Activated naive CD4-positive, alpha-beta T cell (primary cell): ENCODE measurements around the gene FIBCD1.

Experiments used
- DNase-seq, 4 experiments: peaks; one replicate each; lab custom pipeline; 2025; lab: John Stamatoyannopoulos, UW

Gene FIBCD1

DNA sequence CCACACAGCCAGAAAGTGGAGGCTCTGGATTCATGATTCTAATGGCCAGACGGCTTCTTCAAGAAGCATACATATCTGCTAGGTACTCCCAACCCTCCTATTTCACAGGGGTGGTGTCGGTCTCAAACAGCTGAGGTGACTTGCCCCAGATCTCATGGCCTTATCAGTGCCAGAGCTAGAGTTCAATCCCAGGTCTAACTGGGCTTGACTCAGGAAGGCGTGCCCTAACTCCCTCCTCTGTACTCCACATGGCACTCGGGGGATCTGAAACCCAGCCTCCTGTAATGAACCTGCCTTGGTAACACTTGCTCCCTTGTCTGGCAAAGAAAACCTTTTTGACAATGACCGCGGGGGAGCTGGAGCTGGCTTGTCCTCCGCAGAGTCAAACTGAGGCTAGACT lies 44.5 kb downstream of the FIBCD1 start:
- no peak for DNase-seq

DNA sequence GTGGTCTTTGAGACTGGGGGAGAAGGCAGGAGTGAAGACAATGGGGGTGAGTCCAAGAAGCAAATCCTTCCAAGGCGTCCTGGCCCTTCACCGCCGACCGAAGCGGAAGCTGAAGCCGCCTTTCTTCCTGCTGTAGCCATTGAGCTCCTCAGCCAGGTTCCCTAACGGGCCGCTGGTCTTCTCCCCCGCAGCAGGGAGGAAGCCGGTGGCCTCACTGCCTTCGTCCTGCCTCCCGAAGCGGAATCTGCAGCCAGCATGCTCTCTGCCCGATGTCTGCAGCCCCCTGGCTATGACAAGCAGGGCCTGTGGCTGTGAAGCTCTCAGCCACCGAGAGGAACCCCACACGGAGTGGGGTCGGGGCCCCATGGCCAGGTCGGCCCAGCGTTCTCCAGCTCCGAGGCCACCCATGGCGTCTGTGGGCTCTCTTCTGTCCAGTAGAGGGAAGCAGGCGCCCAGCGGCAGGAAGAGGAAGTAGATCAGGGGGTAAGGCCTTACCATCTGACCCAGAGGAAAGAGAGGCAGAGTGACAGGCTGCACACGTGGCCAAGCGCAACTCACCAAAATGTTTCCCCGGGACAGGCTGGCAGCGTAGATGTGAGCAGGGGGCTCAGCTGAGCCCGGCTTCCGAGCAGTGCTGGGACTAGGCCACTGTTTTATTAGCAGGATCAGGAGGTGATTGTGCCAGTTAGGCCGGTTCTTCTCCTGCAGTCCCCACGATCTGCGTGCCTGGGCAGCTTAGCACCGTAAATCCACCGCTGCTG lies 45.5 kb downstream of the FIBCD1 start:
- DNase-seq = no peak

DNA sequence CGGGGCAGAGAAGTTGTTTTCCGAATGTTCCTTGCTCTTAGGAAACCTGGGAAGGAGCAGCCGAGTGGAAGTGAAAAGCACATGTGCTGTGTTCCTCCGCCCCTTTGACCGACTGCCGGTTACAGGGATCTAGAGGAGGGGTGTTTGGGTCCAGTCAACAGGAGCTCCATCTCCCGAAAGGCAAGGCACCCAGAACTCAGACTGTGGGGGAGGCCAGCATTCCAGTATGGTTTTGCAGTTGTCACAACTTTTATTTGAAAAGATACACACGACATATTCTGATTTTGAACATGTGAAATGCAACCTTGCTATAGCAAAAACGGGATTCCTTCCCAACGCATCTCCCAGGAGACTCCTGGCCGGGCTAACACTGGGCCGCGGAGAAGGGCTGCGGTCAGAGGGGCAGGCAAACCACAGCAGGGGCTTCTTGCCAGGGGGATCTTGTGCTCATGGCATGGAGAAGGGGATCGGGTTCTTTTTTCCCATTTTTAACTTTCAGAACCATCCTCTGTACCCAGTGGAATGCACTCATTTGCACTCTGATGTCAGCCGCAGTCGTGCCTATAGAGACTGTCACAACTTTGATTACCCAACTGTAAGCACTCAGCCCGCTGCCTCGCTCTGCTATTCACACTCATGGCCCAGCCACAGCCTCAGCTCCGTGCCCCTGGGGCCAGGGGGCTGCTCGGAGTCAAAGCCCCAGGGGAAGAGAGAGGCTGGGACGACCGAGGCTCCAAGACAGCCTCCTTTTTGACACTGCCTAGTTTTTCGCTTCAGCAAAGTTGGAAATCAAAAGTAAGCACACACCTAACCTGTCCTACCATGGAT lies 46.4 kb downstream of the FIBCD1 start:
- no peak for DNase-seq

DNA sequence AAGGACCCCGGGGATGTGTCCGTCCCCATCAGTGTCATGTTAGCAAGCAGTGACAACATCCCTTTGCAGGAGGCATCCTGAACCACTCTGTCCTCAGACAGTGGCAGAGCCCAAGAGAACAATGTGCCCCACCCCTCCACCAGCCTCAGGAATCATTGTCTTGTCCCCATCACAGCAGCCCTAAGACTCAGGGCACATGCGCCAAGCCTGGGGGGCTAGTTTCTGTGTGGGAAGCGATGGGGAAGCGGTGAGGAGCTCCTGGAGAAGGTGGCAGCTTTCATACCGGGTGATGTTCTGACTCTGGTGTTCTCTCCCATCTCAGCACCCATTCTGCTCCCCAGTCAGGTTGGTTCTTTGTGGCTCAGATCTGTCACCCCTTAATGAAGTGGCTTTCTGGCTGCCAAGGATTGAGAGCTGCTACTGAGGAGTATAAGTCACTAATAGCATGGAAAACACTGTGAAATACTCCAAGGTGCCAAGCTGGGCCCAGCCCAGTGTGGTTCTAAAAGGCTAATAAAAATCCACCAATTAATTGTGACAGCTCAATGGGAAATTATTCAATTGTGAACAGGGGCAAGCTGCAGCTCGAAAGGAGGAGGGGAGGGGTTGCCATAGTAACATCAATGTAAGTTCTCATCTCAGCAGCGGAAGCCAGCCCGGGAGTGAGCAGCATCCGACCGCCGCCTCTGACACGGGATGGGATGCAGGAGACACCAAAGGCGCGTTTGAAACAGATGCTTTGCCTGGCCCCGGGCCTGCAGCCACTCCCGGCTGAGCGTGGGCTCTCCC lies 47.2 kb downstream of the FIBCD1 start:
- DNase-seq = no peak

DNA sequence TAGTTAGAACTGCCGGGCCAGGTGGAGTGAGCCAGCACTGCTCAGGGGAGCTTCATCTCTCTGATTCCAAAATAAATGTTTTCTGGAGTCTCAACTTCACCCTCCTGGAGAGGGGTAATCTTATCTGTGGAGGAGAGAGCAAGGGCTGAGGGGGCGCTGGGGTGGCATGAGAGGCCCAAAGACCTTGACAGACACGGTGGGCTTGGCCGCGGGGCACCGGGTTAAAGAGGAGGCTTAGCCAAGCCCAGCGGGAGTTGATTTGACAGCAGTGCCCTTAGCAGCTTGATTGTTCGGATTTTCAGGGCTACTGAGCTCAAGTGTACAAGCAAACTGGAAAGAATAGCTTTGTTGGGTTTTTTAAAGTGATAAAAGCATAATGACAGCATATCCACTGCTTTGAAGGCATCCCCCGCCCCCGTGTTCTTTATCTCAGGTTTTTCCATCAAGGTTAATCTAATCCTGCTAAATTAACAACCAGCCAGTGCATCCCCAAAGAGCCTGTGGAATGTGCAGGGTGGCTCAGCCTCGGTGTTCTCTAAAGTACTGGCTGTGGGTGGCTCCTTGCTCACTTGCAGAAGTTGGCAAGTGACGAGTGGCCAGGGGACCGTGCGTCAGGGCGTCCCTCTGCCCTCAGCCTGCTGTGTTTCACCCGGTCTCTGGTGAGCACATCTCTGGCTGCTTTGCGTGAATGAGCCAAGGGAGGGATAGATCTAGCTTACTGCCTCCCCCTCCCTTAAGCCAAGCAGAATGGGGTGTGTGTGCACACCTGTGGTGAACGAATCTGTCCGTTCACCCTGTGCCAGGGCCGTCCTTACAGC lies 48.0 kb downstream of the FIBCD1 start:
- no peak for DNase-seq

DNA sequence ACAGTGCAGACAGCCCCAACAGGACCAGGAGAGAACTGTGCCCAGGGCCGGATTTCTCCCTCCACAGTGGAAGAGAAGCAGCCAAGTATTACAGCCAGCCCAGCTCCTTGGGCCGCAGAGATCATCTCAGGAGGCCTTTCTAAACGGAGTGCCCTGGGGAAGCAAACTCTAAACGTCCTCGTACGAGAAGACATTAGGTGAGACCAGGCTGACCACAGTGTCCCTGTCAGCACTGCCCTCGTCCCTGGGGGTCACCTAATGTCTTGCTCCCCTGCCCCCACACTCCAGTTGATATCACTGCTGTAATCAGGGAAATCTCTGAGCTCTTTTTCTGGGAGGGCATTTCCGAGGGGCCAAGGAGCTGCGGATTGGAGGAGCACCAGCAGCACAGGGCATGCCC lies 48.9 kb downstream of the FIBCD1 start:
- no peak for DNase-seq

DNA sequence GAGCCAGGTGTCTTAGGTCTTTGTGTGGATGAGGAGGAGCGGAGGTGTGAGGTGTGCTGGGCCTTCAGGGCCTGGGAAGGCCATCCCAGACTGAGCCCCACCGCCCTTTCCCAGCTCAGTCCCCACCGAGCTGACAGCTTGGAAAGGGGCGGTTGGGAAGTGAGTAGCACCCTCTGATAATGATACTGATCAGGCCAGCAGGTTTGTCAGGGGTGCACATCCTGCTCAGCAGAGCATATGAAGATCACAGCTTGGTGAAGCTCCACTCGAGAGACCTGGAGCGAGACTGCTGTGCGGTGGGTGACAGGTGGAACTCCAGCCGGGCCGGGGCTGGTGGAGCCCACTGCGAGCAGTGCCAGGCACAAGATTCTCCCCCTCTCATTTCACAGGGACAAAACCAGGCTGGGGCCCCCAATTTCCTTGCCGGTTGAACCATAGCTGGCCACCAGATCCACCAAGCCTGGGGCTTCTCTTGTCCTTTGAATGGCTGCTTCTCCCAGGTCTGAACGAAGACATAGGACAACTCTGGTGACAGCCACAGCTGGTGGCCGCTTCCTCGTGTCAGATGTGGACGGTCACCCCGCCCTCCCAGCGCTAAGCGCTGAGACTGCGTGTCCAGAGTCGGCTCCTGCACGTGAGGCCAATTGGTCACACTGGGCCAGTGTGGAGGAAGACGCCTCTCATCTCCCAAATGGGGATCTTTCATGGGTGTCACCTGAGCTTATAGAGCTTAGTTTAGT lies 50.7 kb downstream of the FIBCD1 start:
- no peak for DNase-seq

DNA sequence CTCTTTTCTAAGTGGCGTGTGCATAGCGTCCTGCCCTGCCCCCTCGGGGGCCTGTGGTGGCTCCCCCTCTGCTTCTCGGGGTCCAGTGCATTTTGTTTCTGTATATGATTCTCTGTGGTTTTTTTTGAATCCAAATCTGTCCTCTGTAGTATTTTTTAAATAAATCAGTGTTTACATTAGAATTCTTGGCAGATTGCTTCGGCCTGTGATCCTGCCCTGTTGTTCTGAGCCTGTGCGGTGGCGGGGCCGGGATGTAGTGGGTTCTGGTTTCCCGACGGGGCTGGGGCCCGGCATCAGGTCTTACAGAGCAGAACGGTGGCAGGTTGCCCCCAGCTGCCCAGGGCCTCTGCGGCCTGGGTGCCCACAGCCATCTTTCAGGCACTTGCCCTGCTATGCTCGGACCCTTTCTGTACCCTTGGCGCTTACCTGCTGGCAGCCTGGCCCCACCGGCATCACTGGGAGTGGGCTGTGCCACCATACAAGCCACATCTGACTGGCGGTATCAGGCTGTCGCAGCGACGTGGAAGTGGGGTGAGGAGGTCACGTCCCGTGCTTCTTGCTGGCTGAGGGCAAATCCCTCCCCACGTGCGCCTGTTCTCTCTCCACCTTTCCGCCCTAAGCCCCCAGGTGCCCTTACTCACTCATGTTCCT lies 51.4 kb downstream of the FIBCD1 start:
- no peak for DNase-seq

DNA sequence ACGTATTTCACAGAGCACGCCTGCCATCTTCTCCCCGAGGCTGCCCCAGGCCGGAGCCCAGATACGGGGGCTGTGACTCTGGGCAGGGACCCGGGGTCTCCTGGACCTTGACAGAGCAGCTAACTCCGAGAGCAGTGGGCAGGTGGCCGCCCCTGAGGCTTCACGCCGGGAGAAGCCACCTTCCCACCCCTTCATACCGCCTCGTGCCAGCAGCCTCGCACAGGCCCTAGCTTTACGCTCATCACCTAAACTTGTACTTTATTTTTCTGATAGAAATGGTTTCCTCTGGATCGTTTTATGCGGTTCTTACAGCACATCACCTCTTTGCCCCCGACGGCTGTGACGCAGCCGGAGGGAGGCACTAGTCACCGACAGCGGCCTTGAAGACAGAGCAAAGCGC lies 52.1 kb downstream of the FIBCD1 start:
- no peak for DNase-seq

DNA sequence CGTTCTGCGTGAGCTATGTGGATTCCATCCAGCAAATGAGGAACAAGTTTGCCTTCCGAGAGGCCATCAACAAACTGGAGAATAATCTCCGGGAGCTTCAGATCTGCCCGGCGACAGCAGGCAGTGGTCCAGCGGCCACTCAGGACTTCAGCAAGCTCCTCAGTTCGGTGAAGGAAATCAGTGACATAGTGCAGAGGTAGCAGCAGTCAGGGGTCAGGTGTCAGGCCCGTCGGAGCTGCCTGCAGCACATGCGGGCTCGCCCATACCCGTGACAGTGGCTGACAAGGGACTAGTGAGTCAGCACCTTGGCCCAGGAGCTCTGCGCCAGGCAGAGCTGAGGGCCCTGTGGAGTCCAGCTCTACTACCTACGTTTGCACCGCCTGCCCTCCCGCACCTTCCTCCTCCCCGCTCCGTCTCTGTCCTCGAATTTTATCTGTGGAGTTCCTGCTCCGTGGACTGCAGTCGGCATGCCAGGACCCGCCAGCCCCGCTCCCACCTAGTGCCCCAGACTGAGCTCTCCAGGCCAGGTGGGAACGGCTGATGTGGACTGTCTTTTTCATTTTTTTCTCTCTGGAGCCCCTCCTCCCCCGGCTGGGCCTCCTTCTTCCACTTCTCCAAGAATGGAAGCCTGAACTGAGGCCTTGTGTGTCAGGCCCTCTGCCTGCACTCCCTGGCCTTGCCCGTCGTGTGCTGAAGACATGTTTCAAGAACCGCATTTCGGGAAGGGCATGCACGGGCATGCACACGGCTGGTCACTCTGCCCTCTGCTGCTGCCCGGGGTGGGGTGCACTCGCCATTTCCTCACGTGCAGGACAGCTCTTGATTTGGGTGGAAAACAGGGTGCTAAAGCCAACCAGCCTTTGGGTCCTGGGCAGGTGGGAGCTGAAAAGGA lies 53.3 kb downstream of the FIBCD1 start:
- no peak for DNase-seq

DNA sequence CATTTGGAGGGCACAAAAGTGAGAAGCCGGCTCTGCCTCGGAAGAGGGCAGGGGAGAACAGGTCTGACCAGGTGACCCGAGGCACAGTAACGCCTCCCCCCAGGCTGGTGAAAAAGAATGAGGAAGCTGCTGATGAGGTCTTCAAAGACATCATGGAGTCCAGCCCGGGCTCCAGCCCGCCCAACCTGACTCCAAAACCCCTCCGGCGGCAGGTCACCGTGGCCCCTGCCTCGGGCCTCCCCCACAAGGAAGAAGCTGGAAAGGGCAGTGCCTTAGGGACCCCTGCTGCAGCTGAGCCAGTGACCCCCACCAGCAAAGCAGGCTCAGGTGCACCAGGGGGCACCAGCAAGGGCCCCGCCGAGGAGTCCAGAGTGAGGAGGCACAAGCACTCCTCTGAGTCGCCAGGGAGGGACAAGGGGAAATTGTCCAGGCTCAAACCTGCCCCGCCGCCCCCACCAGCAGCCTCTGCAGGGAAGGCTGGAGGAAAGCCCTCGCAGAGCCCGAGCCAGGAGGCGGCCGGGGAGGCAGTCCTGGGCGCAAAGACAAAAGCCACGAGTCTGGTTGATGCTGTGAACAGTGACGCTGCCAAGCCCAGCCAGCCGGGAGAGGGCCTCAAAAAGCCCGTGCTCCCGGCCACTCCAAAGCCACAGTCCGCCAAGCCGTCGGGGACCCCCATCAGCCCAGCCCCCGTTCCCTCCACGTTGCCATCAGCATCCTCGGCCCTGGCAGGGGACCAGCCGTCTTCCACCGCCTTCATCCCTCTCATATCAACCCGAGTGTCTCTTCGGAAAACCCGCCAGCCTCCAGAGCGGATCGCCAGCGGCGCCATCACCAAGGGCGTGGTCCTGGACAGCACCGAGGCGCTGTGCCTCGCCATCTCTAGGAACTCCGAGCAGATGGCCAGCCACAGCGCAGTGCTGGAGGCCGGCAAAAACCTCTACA lies 54.2 kb downstream of the FIBCD1 start:
- no peak for DNase-seq

DNA sequence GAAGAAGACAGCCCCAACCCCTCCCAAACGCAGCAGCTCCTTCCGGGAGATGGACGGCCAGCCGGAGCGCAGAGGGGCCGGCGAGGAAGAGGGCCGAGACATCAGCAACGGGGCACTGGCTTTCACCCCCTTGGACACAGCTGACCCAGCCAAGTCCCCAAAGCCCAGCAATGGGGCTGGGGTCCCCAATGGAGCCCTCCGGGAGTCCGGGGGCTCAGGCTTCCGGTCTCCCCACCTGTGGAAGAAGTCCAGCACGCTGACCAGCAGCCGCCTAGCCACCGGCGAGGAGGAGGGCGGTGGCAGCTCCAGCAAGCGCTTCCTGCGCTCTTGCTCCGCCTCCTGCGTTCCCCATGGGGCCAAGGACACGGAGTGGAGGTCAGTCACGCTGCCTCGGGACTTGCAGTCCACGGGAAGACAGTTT lies 54.9 kb downstream of the FIBCD1 start:
- DNase-seq = no peak

DNA sequence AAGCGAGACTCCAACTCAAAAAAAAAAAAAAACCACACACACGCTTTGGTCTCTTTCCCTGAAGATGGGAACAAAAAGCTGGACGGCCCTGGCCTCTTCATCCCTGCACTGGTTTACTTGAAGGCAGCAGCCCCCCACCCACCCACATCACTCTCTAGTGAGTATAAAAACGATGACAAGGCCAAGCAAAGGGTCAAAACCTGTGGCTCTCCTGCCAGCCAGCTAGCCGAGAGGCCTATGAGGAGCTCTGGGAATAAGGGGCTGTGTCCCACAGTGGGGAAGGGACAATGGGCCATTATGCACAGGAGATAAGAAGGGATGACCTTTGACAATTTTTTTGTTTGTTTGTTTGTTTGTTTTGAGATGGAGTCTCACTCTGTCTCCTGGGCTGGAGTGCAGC lies 55.6 kb downstream of the FIBCD1 start:
- DNase-seq = no peak

DNA sequence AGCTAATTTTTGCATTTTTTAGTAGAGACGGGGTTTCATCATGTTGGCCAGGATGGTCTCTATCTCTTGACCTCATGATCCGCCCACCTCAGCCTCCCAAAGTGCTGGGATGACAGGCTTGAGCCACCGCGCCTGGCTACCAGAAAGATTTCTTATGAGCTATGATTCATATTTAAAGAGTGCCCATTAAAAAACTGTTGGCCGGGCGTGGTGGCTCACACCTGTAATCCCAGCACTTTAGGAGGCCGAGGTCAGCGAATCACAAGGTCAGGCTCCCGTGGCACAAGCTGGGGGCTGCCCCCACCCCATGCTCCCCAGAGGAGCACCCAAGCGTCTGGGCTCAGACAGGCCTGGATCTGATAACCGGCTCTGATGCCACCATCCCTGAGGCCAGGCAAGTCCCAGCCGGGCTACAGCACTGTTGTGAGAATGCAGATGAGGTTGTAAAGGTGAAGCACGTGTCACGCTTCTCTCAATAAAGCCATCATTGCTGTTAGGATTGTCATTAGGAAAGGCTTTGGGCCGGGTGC lies 56.3 kb downstream of the FIBCD1 start:
- DNase-seq = no peak

DNA sequence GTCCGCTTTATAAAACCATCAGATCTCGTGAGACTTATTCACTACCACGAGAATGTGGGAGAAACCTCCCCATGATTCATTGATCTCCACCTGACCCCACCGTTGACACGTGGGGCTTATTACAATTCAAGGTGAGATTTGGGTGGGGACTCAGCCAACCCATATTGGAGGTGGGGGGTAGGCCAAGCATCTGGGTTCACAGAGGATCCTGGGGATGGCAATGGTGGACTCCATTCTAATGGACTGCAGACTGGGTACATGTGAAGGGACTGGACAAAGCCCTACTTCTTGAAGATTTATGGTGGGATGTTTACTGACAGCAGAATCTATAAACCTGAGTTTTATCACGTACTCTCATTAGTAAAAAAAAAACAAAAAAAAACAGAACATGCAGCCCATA lies 57.5 kb downstream of the FIBCD1 start:
- DNase-seq = no peak

DNA sequence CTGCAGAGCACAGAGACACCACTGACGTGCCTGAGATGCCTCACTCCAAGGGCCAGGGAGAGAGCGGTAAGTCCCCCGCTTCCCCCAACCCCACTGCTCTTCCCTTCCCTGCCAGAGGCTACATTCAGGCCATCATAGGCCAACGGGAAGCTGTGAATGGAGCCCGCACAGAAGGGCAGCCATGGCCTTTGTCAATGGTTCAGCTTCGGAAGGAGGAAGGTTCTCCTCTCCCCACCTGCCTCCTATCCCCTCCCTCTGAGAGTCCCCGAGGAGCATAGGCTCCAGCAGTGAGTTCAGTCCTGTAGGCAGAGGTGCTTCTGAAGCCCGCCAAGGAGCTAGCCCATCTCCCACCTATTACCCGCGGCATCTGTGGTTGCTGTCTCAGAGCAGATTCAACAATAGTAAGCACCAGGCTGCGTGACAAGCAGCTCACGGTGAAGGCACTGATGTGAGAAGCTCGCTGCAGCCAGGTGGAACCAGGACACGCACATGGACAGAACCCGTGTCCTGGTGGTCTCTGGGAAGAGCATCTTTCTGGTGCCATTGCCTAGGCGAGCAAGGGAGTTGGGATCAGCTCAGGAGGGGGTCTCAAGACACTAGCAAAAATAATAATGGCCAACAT lies 58.3 kb downstream of the FIBCD1 start:
- no peak for DNase-seq

DNA sequence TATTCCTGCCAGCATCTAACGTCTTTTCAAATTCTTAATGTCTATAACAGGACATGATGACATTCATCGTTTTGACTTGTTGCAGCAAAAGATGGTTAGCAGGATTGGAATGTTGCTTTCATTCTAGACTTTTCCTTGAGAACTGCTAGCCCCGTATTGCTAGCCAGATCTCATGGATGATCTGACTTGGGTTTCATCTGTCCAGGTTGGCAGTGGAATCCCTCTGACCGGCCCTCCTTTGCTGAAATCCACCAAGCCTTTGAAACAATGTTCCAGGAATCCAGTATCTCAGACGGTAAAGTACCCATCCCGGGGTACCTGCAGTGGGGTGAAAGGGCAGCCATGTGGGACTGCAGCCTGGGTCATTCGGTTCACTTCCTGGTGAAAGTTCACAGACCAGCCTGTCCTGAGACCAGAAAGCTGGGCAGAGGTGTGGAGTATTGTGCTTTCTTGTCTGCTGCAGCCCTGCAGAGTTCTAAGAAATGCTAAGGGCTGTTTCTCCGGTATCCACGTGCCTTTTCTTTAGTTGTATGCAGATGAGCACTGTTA lies 59.1 kb downstream of the FIBCD1 start:
- no peak for DNase-seq
